Activated CD8-positive, alpha-beta memory T cell treated with anti-CD3 and anti-CD28 coated beads, Interleukin-2, amount 50 U/mL, for 1 hour (primary cell): ENCODE data around the gene TSGA10IP.

Experiments used
- DNase-seq: peaks from one replicate; pipeline ENCODE4 v3.0.0-alpha.2; 2020; ENCODE audit errors: extremely low read depth

TSGA10IP gene

GRCh38 chr11:65945430-65945911 lies at the start of gene TSGA10IP:
TSGA10IP (plus strand) TSS chr11:65945480; CDS start chr11:65945676, 196 bp downstream.
- DNase-seq = no peak

GRCh38 chr11:65895482-65895981 lies 49.7 kb upstream of the TSGA10IP start:
- no peak for DNase-seq

- DNase-seq = no peak
These were observed 49.0 kb upstream of the TSGA10IP start for GRCh38 chr11:65896034-65896999.

GRCh38 chr11:65897020-65897471 lies 48.2 kb upstream of the TSGA10IP start:
- no peak for DNase-seq

- no peak for DNase-seq
These were observed 46.5 kb upstream of the TSGA10IP start for GRCh38 chr11:65898656-65899355.

GRCh38 chr11:65899356-65900124 lies 45.7 kb upstream of the TSGA10IP start:
- no peak for DNase-seq

GRCh38 chr11:65900125-65900898 lies 45.0 kb upstream of the TSGA10IP start, which contains the start of gene FOSL1:
FOSL1 (minus strand) TSS chr11:65900388; CDS start chr11:65900339, 49 bp downstream.
- DNase-seq = peak; percentile 93

GRCh38 chr11:65900899-65901180 lies 44.4 kb upstream of the TSGA10IP start:
- DNase-seq = no peak

- DNase-seq = no peak
These were observed 42.2 kb upstream of the TSGA10IP start for GRCh38 chr11:65903068-65903481.

- no peak for DNase-seq
These were observed 41.6 kb upstream of the TSGA10IP start for GRCh38 chr11:65903715-65904114.

GRCh38 chr11:65906602-65907001 lies 38.7 kb upstream of the TSGA10IP start:
- DNase-seq = no peak

- DNase-seq = no peak
These were observed 37.4 kb upstream of the TSGA10IP start for GRCh38 chr11:65907878-65908277.

GRCh38 chr11:65911682-65912568 lies 33.4 kb upstream of the TSGA10IP start:
- no peak for DNase-seq

GRCh38 chr11:65912845-65913244 lies 32.4 kb upstream of the TSGA10IP start:
- no peak for DNase-seq

GRCh38 chr11:65915101-65915820 lies 30.0 kb upstream of the TSGA10IP start:
- no peak for DNase-seq

GRCh38 chr11:65915821-65916251 lies 29.4 kb upstream of the TSGA10IP start:
- no peak for DNase-seq

GRCh38 chr11:65916391-65916790 lies 28.9 kb upstream of the TSGA10IP start:
- no peak for DNase-seq

GRCh38 chr11:65917077-65917433 lies 28.2 kb upstream of the TSGA10IP start:
- DNase-seq = no peak
